HEK293 (cell line): ENCODE data around the gene CDH23.

ENCODE experiments used
- CTCF ChIA-PET: fragments of 350-600 bp; formaldehyde crosslinking; extraction: SDS; loops from one replicate; lab custom pipeline; 2021; ENCODE audit warnings: antibody characterized with exemption; lab: Yijun Ruan, JAX
- POLR2A ChIA-PET: fragments of 300-600 bp; formaldehyde crosslinking; extraction: SDS; loops from one replicate; lab custom pipeline; 2020; ENCODE audit warnings: antibody characterized with exemption, inconsistent platforms; lab: Yijun Ruan, JAX
- H3K27ac ChIP-seq: fragments of 200-500 bp; sonication (Bioruptor generic); 2 replicates; pipeline ENCODE4 v1.5.1; 2014; ENCODE audit warnings: low read depth, low read length, control low read depth, inconsistent platforms; ENCODE audit errors: extremely low read depth
- H3K36me3 ChIP-seq, 2 experiments: fragments of 200-500 bp in 1 of 2; sonication (Bioruptor generic) in 1 of 2; 1 replicate in 1 of 2; 2 replicates in 1 of 2; pipeline ENCODE4 v1.5.1; 2014 to 2017; ENCODE audit warnings: inconsistent platforms in 2 of 2, low read length in 2 of 2; ENCODE audit not compliant: control insufficient read depth in 2 of 2, insufficient read depth in 1 of 2
- H3K4me1 ChIP-seq: fragments of 200-500 bp; sonication (Bioruptor generic); 2 replicates; pipeline ENCODE4 v1.5.1; 2014; ENCODE audit warnings: mild to moderate bottlenecking, low read length, inconsistent platforms; ENCODE audit not compliant: control insufficient read depth, insufficient read depth
- H3K4me3 ChIP-seq: 2 replicates; pipeline ENCODE4 v1.5.1; 2011; ENCODE audit warnings: low read depth, mild to moderate bottlenecking, control low read depth, low read length, moderate library complexity
- H3K9me3 ChIP-seq: fragments of 200-500 bp; sonication (Bioruptor generic); 2 replicates; pipeline ENCODE4 v1.5.1; 2014; ENCODE audit warnings: low read depth, low read length, inconsistent platforms; ENCODE audit not compliant: control insufficient read depth, insufficient read depth
- AEBP2 ChIP-seq: fragments of 450-650 bp; formaldehyde crosslinking; IDR thresholded peaks from 2 replicates; pipeline ENCODE4 v1.5.1; 2016; ENCODE audit warnings: missing biosample characterization, missing genetic modification characterization, borderline replicate concordance
- BCL11A ChIP-seq: fragments of 450-650 bp; formaldehyde crosslinking; IDR thresholded peaks from 2 replicates; pipeline ENCODE4 v1.5.1; 2016; ENCODE audit warnings: low read depth, missing biosample characterization, missing genetic modification characterization
- GLIS2 ChIP-seq: fragments of 450-650 bp; formaldehyde crosslinking; IDR thresholded peaks from 2 replicates; pipeline ENCODE4 v1.5.1; 2016; ENCODE audit warnings: missing biosample characterization, missing genetic modification characterization
- MYNN ChIP-seq: fragments of 450-650 bp; formaldehyde crosslinking; IDR thresholded peaks from 2 replicates; pipeline ENCODE4 v1.5.1; 2016; ENCODE audit warnings: missing biosample characterization, missing genetic modification characterization, borderline replicate concordance
- RBAK ChIP-seq: fragments of 450-650 bp; formaldehyde crosslinking; IDR thresholded peaks from 2 replicates; pipeline ENCODE4 v1.5.1; 2016; ENCODE audit warnings: missing biosample characterization, missing genetic modification characterization
- TSHZ1 ChIP-seq: fragments of 450-650 bp; formaldehyde crosslinking; IDR thresholded peaks from 2 replicates; pipeline ENCODE4 v1.5.1; 2016; ENCODE audit warnings: missing biosample characterization, missing genetic modification characterization, borderline replicate concordance
- WT1 ChIP-seq: fragments of 450-650 bp; formaldehyde crosslinking; IDR thresholded peaks from 2 replicates; pipeline ENCODE4 v1.5.1; 2016; ENCODE audit warnings: missing biosample characterization, missing genetic modification characterization
- ZBTB20 ChIP-seq: fragments of 450-650 bp; formaldehyde crosslinking; IDR thresholded peaks from 2 replicates; pipeline ENCODE4 v1.5.1; 2016; ENCODE audit warnings: missing biosample characterization, missing genetic modification characterization
- ZBTB7A ChIP-seq: fragments of 450-650 bp; formaldehyde crosslinking; IDR thresholded peaks from 2 replicates; pipeline ENCODE4 v1.5.1; 2016; ENCODE audit warnings: low read depth, missing biosample characterization, missing genetic modification characterization
- ZEB2 ChIP-seq: fragments of 450-650 bp; formaldehyde crosslinking; IDR thresholded peaks from 2 replicates; pipeline ENCODE4 v1.5.1; 2016; ENCODE audit warnings: missing biosample characterization, missing genetic modification characterization
- ZFHX2 ChIP-seq: fragments of 450-650 bp; formaldehyde crosslinking; conservative IDR thresholded peaks from 2 replicates; pipeline ENCODE4 v1.5.1; 2016; ENCODE audit warnings: missing biosample characterization, missing genetic modification characterization
- ZNF169 ChIP-seq: fragments of 450-650 bp; formaldehyde crosslinking; IDR thresholded peaks from 2 replicates; pipeline ENCODE4 v1.5.1; 2016; ENCODE audit warnings: missing biosample characterization, missing genetic modification characterization
- ZNF174 ChIP-seq: fragments of 450-650 bp; formaldehyde crosslinking; IDR thresholded peaks from 2 replicates; pipeline ENCODE4 v1.5.0; 2017; ENCODE audit warnings: missing biosample characterization, mild to moderate bottlenecking, missing genetic modification characterization
- ZNF214 ChIP-seq: fragments of 450-650 bp; formaldehyde crosslinking; IDR thresholded peaks from 2 replicates; pipeline ENCODE4 v1.5.1; 2017; ENCODE audit warnings: missing biosample characterization, mild to moderate bottlenecking, missing genetic modification characterization, borderline replicate concordance
- ZNF311 ChIP-seq: fragments of 450-650 bp; formaldehyde crosslinking; IDR thresholded peaks from 2 replicates; pipeline ENCODE4 v1.5.1; 2017; ENCODE audit warnings: missing biosample characterization, missing genetic modification characterization, borderline replicate concordance
- ZNF350 ChIP-seq: fragments of 450-650 bp; formaldehyde crosslinking; IDR thresholded peaks from 2 replicates; pipeline ENCODE4 v1.5.0; 2017; ENCODE audit warnings: missing biosample characterization, mild to moderate bottlenecking, missing genetic modification characterization
- ZNF423 ChIP-seq: fragments of 450-650 bp; formaldehyde crosslinking; IDR thresholded peaks from 2 replicates; pipeline ENCODE4 v1.5.1; 2016; ENCODE audit warnings: missing biosample characterization, missing genetic modification characterization
- ZNF510 ChIP-seq: fragments of 450-650 bp; formaldehyde crosslinking; IDR thresholded peaks from 2 replicates; pipeline ENCODE4 v1.5.1; 2018; ENCODE audit warnings: mild to moderate bottlenecking, missing genetic modification characterization, missing biosample characterization; ENCODE audit not compliant: insufficient replicate concordance
- ZNF529 ChIP-seq: fragments of 450-650 bp; formaldehyde crosslinking; IDR thresholded peaks from 2 replicates; pipeline ENCODE4 v1.5.1; 2017; ENCODE audit warnings: missing genetic modification characterization, missing biosample characterization; ENCODE audit not compliant: insufficient replicate concordance
- ZNF549 ChIP-seq: fragments of 450-650 bp; IDR thresholded peaks from 2 replicates; pipeline ENCODE4 v1.5.1; 2018; ENCODE audit warnings: missing biosample characterization, missing genetic modification characterization, mild to moderate bottlenecking, inconsistent platforms, moderate library complexity
- ZNF623 ChIP-seq: fragments of 450-650 bp; formaldehyde crosslinking; IDR thresholded peaks from 2 replicates; pipeline ENCODE4 v1.5.1; 2016; ENCODE audit warnings: missing biosample characterization, missing genetic modification characterization
- ZNF624 ChIP-seq: fragments of 450-650 bp; formaldehyde crosslinking; IDR thresholded peaks from 2 replicates; pipeline ENCODE4 v1.5.1; 2017; ENCODE audit warnings: missing biosample characterization, missing genetic modification characterization
- ZNF626 ChIP-seq: fragments of 450-650 bp; sonication (Bioruptor Pico); formaldehyde crosslinking; IDR thresholded peaks from 2 replicates; pipeline ENCODE4 v1.5.1; 2018; ENCODE audit warnings: missing biosample characterization, missing genetic modification characterization, inconsistent platforms
- ZNF639 ChIP-seq: fragments of 450-650 bp; formaldehyde crosslinking; IDR thresholded peaks from 2 replicates; pipeline ENCODE4 v1.5.1; 2016; ENCODE audit warnings: missing biosample characterization, missing genetic modification characterization
- ZNF701 ChIP-seq: fragments of 450-650 bp; formaldehyde crosslinking; IDR thresholded peaks from 2 replicates; pipeline ENCODE4 v1.5.1; 2016; ENCODE audit warnings: missing biosample characterization, missing genetic modification characterization
- ZNF776 ChIP-seq: fragments of 450-650 bp; formaldehyde crosslinking; IDR thresholded peaks from 2 replicates; pipeline ENCODE4 v1.5.0; 2017; ENCODE audit warnings: missing biosample characterization, missing genetic modification characterization, borderline replicate concordance
- ZNF837 ChIP-seq: fragments of 450-650 bp; formaldehyde crosslinking; IDR thresholded peaks from 2 replicates; pipeline ENCODE4 v1.5.1; 2016; ENCODE audit warnings: missing biosample characterization, missing genetic modification characterization
- ZNF843 ChIP-seq: fragments of 450-650 bp; formaldehyde crosslinking; IDR thresholded peaks from 2 replicates; pipeline ENCODE4 v1.5.1; 2016; ENCODE audit warnings: missing biosample characterization, missing genetic modification characterization
- ZSCAN30 ChIP-seq: fragments of 450-650 bp; IDR thresholded peaks from 2 replicates; pipeline ENCODE4 v1.5.1; 2018; ENCODE audit warnings: missing biosample characterization, mild to moderate bottlenecking, missing genetic modification characterization, moderate library complexity
- ZXDB ChIP-seq: fragments of 450-650 bp; formaldehyde crosslinking; IDR thresholded peaks from 2 replicates; pipeline ENCODE4 v1.5.1; 2016; ENCODE audit warnings: missing biosample characterization, missing genetic modification characterization

The CDH23 gene

GRCh38 chr10:71773221-71773971 lies 376.7 kb downstream of the CDH23 start, which contains the start of gene VSIR:
Gene VSIR, minus strand, starts transcription at chr10:71773520. Its CDS starts 81 bp downstream, at chr10:71773439.
- Histone ChIP-seq H3K9me3 (no peaks in the 10 kb centered on the region), H3K27ac (no peak within 1 kb of the TSS), H3K4me1 (no peaks in the 10 kb centered on the region; the same call in 1 of the 2 replicates), H3K36me3 (no peaks in the 10 kb centered on the region), H3K4me3 (peak within 1 kb of the TSS; percentile 39)
- ChIA-PET CTCF (interaction anchor here (0.5 to 2.7 kb wide), 27 partner anchors 9 to 1398 kb away, joined by 3 to 17 read pairs (median 4); partner anchors contain the start of gene ASCC1), POLR2A (interaction anchor here (1.2 to 1.3 kb wide), 2 partner anchors 10 to 32 kb away, joined by 3 to 4 read pairs; no protein-coding TSS in a partner anchor)
- TF ChIP-seq ZBTB20 (tag by site-specific recombination) (no peak), GLIS2 (tag by site-specific recombination) (peak; percentile 85), ZNF350 (tag by site-specific recombination) (no peak), ZSCAN30 (tag by site-specific recombination) (peak; percentile 90), ZNF423 (tag by site-specific recombination) (no peak), ZNF626 (tag by site-specific recombination) (no peak), ZEB2 (tag by site-specific recombination) (no peak), ZNF549 (tag by site-specific recombination) (no peak), ZNF843 (tag by site-specific recombination) (no peak), ZBTB7A (0 out of 2 replicates have a peak, but pooled peaks have one; percentile 13), ZNF701 (no peak), ZNF311 (tag by site-specific recombination) (no peak), ZFHX2 (tag by site-specific recombination) (peak; percentile 95), ZNF214 (no peak), AEBP2 (tag by site-specific recombination) (no peak), ZNF624 (tag by site-specific recombination) (no peak), ZNF510 (tag by site-specific recombination) (no peak), ZXDB (tag by site-specific recombination) (no peak), MYNN (no peak), WT1 (tag by site-specific recombination) (no peak), ZNF529 (tag by site-specific recombination) (no peak), ZNF776 (tag by site-specific recombination) (no peak), ZNF623 (tag by site-specific recombination) (no peak), TSHZ1 (tag by site-specific recombination) (no peak), BCL11A (tag by site-specific recombination) (no peak), ZNF169 (no peak), ZNF837 (tag by site-specific recombination) (no peak), ZNF639 (tag by site-specific recombination) (no peak), ZNF174 (tag by site-specific recombination) (no peak), RBAK (no peak)
